Activated CD4-positive, CD25-positive, alpha-beta regulatory T cell treated with anti-CD3 and anti-CD28 coated beads, Interleukin-2, amount 50 U/mL, for 72 hours (primary cell): Measurements from ENCODE around the gene MMP14.

ENCODE experiments used
- DNase-seq: peaks from one replicate; pipeline ENCODE4 v3.0.0; 2021

MMP14 gene

GRCh38 chr14:22885975-22886374, 49.6 kb downstream of the MMP14 start:
- no peak for DNase-seq

- DNase-seq, result peak; percentile 73
These were observed 50.3 kb downstream of the MMP14 start for GRCh38 chr14:22886500-22887259.

- DNase-seq, result no peak
These were observed 51.0 kb downstream of the MMP14 start for GRCh38 chr14:22887260-22887989.

- no peak for DNase-seq
These were observed 51.6 kb downstream of the MMP14 start for GRCh38 chr14:22887990-22888378.

- DNase-seq, result no peak
These were observed 52.3 kb downstream of the MMP14 start for GRCh38 chr14:22888662-22889061.

- no peak for DNase-seq
These were observed 54.0 kb downstream of the MMP14 start for GRCh38 chr14:22890416-22890815.

- no peak for DNase-seq
These were observed 56.1 kb downstream of the MMP14 start for GRCh38 chr14:22892488-22892887.

- no peak for DNase-seq
These were observed 57.3 kb downstream of the MMP14 start for GRCh38 chr14:22893706-22894105.

GRCh38 chr14:22895402-22895801, 59.0 kb downstream of the MMP14 start:
- no peak for DNase-seq

GRCh38 chr14:22896356-22896755, 60.0 kb downstream of the MMP14 start:
- DNase-seq, result no peak

- no peak for DNase-seq
These were observed 60.4 kb downstream of the MMP14 start for GRCh38 chr14:22896760-22897159.

- no peak for DNase-seq
These were observed 61.0 kb downstream of the MMP14 start for GRCh38 chr14:22897357-22897756.
